ENCODE data around the gene DPEP2. TPM values are rescaled to one million over a fixed set of nuclear protein-coding genes. Genes with fewer than 3 reads are reported as not detected.
"Not testable (repeated sequence)": the region's sequence is repeated elsewhere in the genome, so short reads cannot be mapped to it uniquely, and the experiment has no call there.

DPEP2 gene, protein sequence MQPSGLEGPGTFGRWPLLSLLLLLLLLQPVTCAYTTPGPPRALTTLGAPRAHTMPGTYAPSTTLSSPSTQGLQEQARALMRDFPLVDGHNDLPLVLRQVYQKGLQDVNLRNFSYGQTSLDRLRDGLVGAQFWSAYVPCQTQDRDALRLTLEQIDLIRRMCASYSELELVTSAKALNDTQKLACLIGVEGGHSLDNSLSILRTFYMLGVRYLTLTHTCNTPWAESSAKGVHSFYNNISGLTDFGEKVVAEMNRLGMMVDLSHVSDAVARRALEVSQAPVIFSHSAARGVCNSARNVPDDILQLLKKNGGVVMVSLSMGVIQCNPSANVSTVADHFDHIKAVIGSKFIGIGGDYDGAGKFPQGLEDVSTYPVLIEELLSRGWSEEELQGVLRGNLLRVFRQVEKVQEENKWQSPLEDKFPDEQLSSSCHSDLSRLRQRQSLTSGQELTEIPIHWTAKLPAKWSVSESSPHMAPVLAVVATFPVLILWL
- total RNA-seq = 16.4 TPM
- long read RNA-seq, partial matches to known transcripts = 1 of 29 reads
- long read RNA-seq, other reads (novel, unspliced or antisense) = 24 of 29 reads

DNA sequence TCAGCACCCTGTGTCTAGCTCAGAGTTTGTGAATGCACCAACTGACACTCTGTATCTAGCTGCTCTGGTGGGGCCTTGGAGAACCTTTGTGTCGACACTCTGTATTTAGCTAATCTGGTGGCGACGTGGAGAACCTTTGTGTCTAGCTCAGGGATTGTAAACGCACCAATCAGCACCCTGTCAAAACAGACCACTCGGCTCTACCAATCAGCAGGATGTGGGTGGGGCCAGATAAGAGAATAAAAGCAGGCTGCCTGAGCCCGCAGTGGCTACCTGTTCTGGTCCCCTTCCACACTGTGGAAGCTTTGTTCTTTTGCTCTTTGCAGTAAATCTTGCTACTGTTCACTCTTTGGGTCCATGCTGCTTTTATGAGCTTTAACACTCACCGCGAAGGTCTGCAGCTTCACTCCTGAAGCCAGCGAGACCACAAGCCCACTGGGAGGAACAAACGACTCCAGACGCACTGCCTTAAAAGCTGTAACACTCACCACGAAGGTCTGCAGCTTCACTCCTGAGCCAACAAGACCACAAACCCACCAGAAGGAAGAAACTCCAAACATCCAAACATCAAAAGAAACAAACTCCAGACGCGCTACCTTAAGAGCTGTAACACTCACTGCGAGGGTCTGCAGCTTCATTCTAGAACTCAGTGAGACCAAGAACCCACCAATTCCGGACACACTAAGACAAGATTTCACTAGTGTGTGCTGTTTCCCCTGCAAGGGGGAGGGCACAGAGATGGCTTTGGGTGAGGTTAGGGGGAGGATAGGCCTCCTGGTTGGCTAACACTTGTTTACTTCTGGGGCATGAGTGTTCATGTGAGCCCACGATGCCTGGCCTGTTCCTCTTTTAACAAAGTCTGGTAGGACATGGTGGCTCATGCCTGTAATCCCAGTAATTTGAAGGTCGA, at the start of gene DPEP2:
DPEP2 (minus strand) TSS at position 706 of the 910 bp plus-strand sequence. CDS start 6,272 bp downstream, outside the sequence.
- H3K27ac ChIP-seq = peak within 1 kb of the TSS; percentile 79
- H3K9me3 ChIP-seq; H3K27me3 ChIP-seq; intact Hi-C loops (cut with DNase I); H3K36me3 ChIP-seq; DNase-seq: not testable (repeated sequence)
- H3K4me1 ChIP-seq = peaks cover 21% of the 10 kb centered on the region
- ATAC-seq = peak; percentile 94
- peak within 1 kb of the TSS; percentile 36 for H3K4me3 ChIP-seq

DNA sequence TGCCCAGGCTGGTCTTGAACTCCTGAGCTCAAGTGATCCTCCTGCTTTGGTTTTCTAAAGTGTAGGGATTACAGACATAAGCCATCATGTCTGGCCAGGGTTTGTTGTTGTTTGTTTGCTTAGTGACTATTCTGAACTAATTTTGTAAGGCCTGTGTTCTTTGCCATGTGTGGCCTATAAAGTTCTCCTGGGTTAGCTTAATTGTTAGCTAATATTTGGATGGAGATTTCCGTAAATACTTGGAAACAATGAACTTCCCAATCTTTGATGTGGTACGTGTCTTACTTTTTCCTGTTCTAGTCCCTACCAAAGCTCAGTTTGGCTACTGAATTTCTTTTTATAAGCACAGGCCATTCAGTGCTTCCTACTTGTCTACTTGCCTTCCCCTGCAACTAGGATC, 48.7 kb upstream of the DPEP2 start:
- Histone ChIP-seq H3K27me3 (no peaks in the 10 kb centered on the region), H3K36me3 (peaks cover 19% of the 10 kb centered on the region), H3K9me3 (no peaks in the 10 kb centered on the region), H3K4me1 (no peaks in the 10 kb centered on the region), H3K27ac (no peak overlapping the region), H3K4me3 (no peak overlapping the region)
- TF ChIP-seq, protein P1, sequence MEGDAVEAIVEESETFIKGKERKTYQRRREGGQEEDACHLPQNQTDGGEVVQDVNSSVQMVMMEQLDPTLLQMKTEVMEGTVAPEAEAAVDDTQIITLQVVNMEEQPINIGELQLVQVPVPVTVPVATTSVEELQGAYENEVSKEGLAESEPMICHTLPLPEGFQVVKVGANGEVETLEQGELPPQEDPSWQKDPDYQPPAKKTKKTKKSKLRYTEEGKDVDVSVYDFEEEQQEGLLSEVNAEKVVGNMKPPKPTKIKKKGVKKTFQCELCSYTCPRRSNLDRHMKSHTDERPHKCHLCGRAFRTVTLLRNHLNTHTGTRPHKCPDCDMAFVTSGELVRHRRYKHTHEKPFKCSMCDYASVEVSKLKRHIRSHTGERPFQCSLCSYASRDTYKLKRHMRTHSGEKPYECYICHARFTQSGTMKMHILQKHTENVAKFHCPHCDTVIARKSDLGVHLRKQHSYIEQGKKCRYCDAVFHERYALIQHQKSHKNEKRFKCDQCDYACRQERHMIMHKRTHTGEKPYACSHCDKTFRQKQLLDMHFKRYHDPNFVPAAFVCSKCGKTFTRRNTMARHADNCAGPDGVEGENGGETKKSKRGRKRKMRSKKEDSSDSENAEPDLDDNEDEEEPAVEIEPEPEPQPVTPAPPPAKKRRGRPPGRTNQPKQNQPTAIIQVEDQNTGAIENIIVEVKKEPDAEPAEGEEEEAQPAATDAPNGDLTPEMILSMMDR (IDR thresholded peaks at IDR 0.05) = no peak
- DNase-seq (no peak), ATAC-seq (no peak)
- intact Hi-C loops (cut with DNase I) = loop anchor here (10.0 kb wide), 1 partner anchor 163 kb away; the partner anchor contains the start of gene NRN1L

DNA sequence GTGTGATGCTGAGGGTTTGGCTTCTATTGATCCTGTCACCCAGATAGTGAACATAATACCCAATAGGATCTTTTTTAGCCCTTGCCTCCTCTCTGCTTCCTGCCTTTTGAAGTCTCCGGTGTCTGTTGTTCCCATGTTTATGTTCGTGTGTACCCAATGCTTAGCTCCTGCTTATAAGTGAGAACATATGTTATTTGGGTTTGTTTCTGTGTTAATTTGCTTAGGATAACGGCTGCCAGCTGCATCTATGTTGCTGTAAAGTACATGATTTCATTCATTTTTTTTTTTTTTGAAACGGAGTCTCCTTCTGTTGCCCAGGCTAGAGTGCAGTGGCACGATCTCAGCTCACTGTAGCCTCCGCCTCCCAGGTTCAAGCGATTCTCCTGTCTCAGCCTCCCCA, 46.8 kb upstream of the DPEP2 start:
- no peaks in the 10 kb centered on the region for H3K27me3 ChIP-seq
- no peak overlapping the region for H3K27ac ChIP-seq
- peaks cover 17% of the 10 kb centered on the region for H3K36me3 ChIP-seq
- H3K4me3 ChIP-seq = no peak overlapping the region
- TF ChIP-seq, protein P1 (IDR thresholded peaks at IDR 0.05) = no peak
- intact Hi-C loops (cut with DNase I) = loop anchor here (10.0 kb wide), 1 partner anchor 161 kb away; the partner anchor contains the start of gene NRN1L
- H3K9me3 ChIP-seq = no peaks in the 10 kb centered on the region
- ATAC-seq (no peak), DNase-seq (no peak)
- peaks cover 6% of the 10 kb centered on the region for H3K4me1 ChIP-seq

DNA sequence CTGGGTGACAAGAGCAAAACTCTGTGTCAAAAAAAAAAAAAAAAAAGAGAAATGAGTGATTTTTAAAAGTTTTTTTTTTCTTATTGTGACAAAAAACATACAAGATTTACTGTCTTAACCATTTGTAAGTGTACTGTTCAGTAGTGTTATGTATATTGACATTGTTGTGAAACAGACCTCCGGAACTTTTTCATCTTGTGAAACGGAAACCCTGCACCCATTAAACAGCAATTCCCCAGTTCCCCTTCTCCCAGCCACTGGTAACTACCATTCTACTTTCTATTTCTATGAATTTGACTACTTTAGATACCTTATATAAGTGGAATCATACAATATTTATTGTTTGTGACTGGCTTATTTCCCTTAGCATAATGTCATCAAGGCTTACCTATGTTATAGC, 42.5 kb upstream of the DPEP2 start:
- DNase-seq (no peak), ATAC-seq (peak; percentile 55)
- TF ChIP-seq, protein P1 (IDR thresholded peaks at IDR 0.05) = no peak
- Histone ChIP-seq H3K9me3 (no peaks in the 10 kb centered on the region), H3K27ac (no peak overlapping the region), H3K4me3 (no peak overlapping the region), H3K27me3 (no peaks in the 10 kb centered on the region), H3K4me1 (peaks cover 25% of the 10 kb centered on the region), H3K36me3 (peaks cover 6% of the 10 kb centered on the region)
- intact Hi-C loops (cut with DNase I) = loop anchor here (5.0 to 10.0 kb wide), 2 partner anchors 49 to 157 kb away; partner anchors contain the start of gene NRN1L

DNA sequence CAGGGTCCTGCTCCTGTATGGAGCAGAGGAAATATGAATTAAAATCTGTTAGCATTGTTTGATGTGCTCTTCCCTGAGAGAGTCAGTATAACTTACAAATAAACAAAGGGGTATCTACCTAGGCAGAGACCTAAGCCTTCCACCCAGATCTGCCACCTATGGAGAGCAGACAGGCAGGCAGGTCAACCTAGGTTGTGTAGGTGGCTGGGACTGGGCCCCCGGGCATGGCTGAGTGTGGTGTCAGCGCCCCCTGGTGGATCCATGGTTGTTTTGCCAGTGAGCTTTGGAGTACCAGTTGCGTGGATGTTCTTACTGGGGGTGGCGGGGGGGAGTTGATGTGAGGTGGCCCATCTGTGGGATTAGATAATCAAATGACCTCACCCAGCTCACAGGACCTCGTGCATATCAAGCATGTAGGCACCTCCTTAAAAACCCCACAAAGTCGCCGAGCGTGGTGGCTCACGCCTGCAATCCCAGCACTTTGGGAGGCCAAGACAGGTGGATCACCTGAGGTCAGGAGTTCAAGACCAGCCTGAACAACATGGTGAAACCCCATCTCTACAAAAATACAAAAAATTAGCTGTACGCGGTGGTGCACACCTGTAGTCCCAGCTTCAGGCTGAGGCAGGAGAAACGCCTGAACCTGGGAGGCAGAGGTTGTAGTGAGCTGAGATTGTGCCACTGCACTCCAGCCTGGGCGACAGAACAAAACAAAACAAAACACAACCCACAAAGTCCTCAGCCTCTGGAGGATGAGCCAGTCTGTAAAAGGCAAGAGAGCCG, 41.4 kb upstream of the DPEP2 start:
- Histone ChIP-seq H3K4me1 (peaks cover 25% of the 10 kb centered on the region), H3K36me3 (peaks cover 6% of the 10 kb centered on the region), H3K9me3 (no peaks in the 10 kb centered on the region), H3K4me3 (no peak overlapping the region), H3K27me3 (no peaks in the 10 kb centered on the region), H3K27ac (peak overlapping the region; percentile 6)
- intact Hi-C loops (cut with DNase I) = loop anchor here (5.0 to 10.0 kb wide), 2 partner anchors 48 to 156 kb away; partner anchors contain the start of gene NRN1L
- TF ChIP-seq, protein P1 (IDR thresholded peaks at IDR 0.05) = peak; percentile 81
- peak; percentile 92 for DNase-seq
- peak; percentile 99 for ATAC-seq
